Activated naive CD4-positive, alpha-beta T cell treated with anti-CD3 and anti-CD28 coated beads for 36 hours (primary cell): ENCODE results near the gene TAF8. TPM values are rescaled to one million over a fixed set of nuclear protein-coding genes. Genes with fewer than 3 reads are reported as not detected.
A peak's percentile ranks its signal among the peaks of the same experiment; 100 is the strongest.

Experiments used
- CTCF ChIA-PET: fragments of 350-600 bp; sonication (Branson Sonifier 250); formaldehyde crosslinking; loops from one replicate; lab custom pipeline; 2021; ENCODE audit warnings: antibody characterized with exemption; lab: Charles Lee
- DNase-seq: peaks from one replicate; pipeline ENCODE4 v3.0.0-alpha.2; 2020
- H3K27ac Mint-ChIP-seq: one replicate; pipeline ENCODE4 v1.8.0; 2021; ENCODE audit warnings: mild to moderate bottlenecking, mixed read lengths
- H3K27me3 Mint-ChIP-seq: one replicate; pipeline ENCODE4 v1.8.0; 2021; ENCODE audit warnings: low read depth, mixed read lengths
- H3K36me3 Mint-ChIP-seq: one replicate; pipeline ENCODE4 v1.8.0; 2021; ENCODE audit warnings: low read depth, mixed read lengths
- H3K4me1 Mint-ChIP-seq: one replicate; pipeline ENCODE4 v1.8.0; 2021; ENCODE audit warnings: low read depth, mixed read lengths
- H3K4me3 Mint-ChIP-seq: one replicate; pipeline ENCODE4 v1.8.0; 2021; ENCODE audit warnings: mild to moderate bottlenecking, moderate library complexity, mixed read lengths
- H3K9me3 Mint-ChIP-seq: one replicate; pipeline ENCODE4 v1.8.0; 2021; ENCODE audit warnings: mixed read lengths
- intact Hi-C: fragments of 100-400 bp; cut with micrococcal nuclease; formaldehyde crosslinking; loops from one replicate; pipeline ENCODE4 v1.15.1; 2023
- total RNA-seq, 2 experiments: library from RNA; stranded (reverse); gene quantifications; one replicate each; pipeline ENCODE4 v1.2.3, GENCODE V29; 2021

Gene TAF8
- total RNA-seq, 2 experiments from 2014 or later, result 67.3 to 68.5 TPM

GRCh38 chr6:42045538-42046460 is 4.5 kb upstream of the TAF8 start:
- DNase-seq, result peak; percentile 90
- intact Hi-C loops, result loop anchor here (2.0 to 10.0 kb wide), 5 partner anchors 151 to 1127 kb away; partner anchors contain the start of genes SRF and USP49
- no peaks in the 10 kb centered on the region for H3K27me3 Mint-ChIP-seq
- H3K27ac Mint-ChIP-seq, result peak overlapping the region; percentile 97
- H3K4me1 Mint-ChIP-seq, result peaks cover 79% of the 10 kb centered on the region
- CTCF ChIA-PET, result interaction anchor here (0.9 to 13.3 kb wide), 20 partner anchors 16 to 269 kb away, joined by 3 to 296 read pairs (median 10); partner anchors contain the start of genes BYSL, CCND3, MED20 and PRICKLE4
- peak overlapping the region; percentile 83 for H3K4me3 Mint-ChIP-seq
- peaks cover 2% of the 10 kb centered on the region for H3K36me3 Mint-ChIP-seq
- H3K9me3 Mint-ChIP-seq, result no peaks in the 10 kb centered on the region

GRCh38 chr6:42046464-42047212 is 3.7 kb upstream of the TAF8 start:
- Mint-ChIP-seq H3K4me1 (peaks cover 77% of the 10 kb centered on the region), H3K9me3 (no peaks in the 10 kb centered on the region), H3K4me3 (peak overlapping the region; percentile 83), H3K27ac (peak overlapping the region; percentile 97), H3K36me3 (peaks cover 7% of the 10 kb centered on the region), H3K27me3 (no peaks in the 10 kb centered on the region)
- intact Hi-C loops, result loop anchor here (5.0 to 10.0 kb wide), 4 partner anchors 342 to 1126 kb away; partner anchors contain the start of gene SRF
- no peak for DNase-seq
- CTCF ChIA-PET, result interaction anchor here (1.0 to 13.3 kb wide), 11 partner anchors 15 to 262 kb away, joined by 4 to 296 read pairs (median 18); partner anchors contain the start of genes BYSL, CCND3, MED20 and PRICKLE4

GRCh38 chr6:42047213-42047590 is 3.1 kb upstream of the TAF8 start:
- no peaks in the 10 kb centered on the region for H3K27me3 Mint-ChIP-seq
- DNase-seq, result no peak
- CTCF ChIA-PET, result interaction anchor here (0.6 to 13.3 kb wide), 10 partner anchors 18 to 263 kb away, joined by 4 to 296 read pairs (median 24); partner anchors contain the start of genes BYSL, CCND3, MED20 and PRICKLE4
- H3K4me3 Mint-ChIP-seq, result peak overlapping the region; percentile 83
- H3K4me1 Mint-ChIP-seq, result peaks cover 77% of the 10 kb centered on the region
- H3K9me3 Mint-ChIP-seq, result no peaks in the 10 kb centered on the region
- intact Hi-C loops, result loop anchor here (5.0 to 10.0 kb wide), 4 partner anchors 342 to 1125 kb away; partner anchors contain the start of gene SRF
- peaks cover 11% of the 10 kb centered on the region for H3K36me3 Mint-ChIP-seq
- peak overlapping the region; percentile 97 for H3K27ac Mint-ChIP-seq

GRCh38 chr6:42047790-42048405 is 2.4 kb upstream of the TAF8 start:
- H3K4me3 Mint-ChIP-seq, result peak overlapping the region; percentile 83
- DNase-seq, result peak; percentile 37
- peaks cover 75% of the 10 kb centered on the region for H3K4me1 Mint-ChIP-seq
- no peaks in the 10 kb centered on the region for H3K27me3 Mint-ChIP-seq
- peak overlapping the region; percentile 97 for H3K27ac Mint-ChIP-seq
- CTCF ChIA-PET, result interaction anchor here (0.6 to 13.3 kb wide), 9 partner anchors 18 to 263 kb away, joined by 3 to 296 read pairs (median 6); partner anchors contain the start of genes BYSL, CCND3, MED20 and PRICKLE4
- intact Hi-C loops, result loop anchor here (1.0 to 10.0 kb wide), 5 partner anchors 146 to 1124 kb away; partner anchors contain the start of gene SRF
- H3K9me3 Mint-ChIP-seq, result no peaks in the 10 kb centered on the region
- H3K36me3 Mint-ChIP-seq, result peaks cover 14% of the 10 kb centered on the region

- Mint-ChIP-seq H3K9me3 (no peaks in the 10 kb centered on the region), H3K36me3 (peaks cover 18% of the 10 kb centered on the region), H3K4me3 (peak overlapping the region; percentile 83), H3K27ac (peak overlapping the region; percentile 88), H3K27me3 (no peaks in the 10 kb centered on the region), H3K4me1 (peaks cover 73% of the 10 kb centered on the region)
- intact Hi-C loops, result loop anchor here (5.0 to 10.0 kb wide), 4 partner anchors 344 to 1123 kb away; partner anchors contain the start of gene SRF
- CTCF ChIA-PET, result interaction anchor here (0.6 to 13.3 kb wide), 9 partner anchors 10 to 400 kb away, joined by 3 to 296 read pairs (median 6); partner anchors contain the start of genes BYSL, CCND3, MED20 and PRICKLE4
- DNase-seq, result peak; percentile 39
Measured at GRCh38 chr6:42049116-42049809, 1.1 kb upstream of the TAF8 start.

GRCh38 chr6:42049948-42050296 is 402 bp upstream of the TAF8 start:
- peaks cover 67% of the 10 kb centered on the region for H3K4me1 Mint-ChIP-seq
- peak; percentile 78 for DNase-seq

GRCh38 chr6:42051268-42051653 is 937 bp downstream of the TAF8 start:
- peak overlapping the region; percentile 88 for H3K27ac Mint-ChIP-seq
- H3K4me3 Mint-ChIP-seq, result peak overlapping the region; percentile 83
- H3K9me3 Mint-ChIP-seq, result no peaks in the 10 kb centered on the region
- H3K27me3 Mint-ChIP-seq, result no peaks in the 10 kb centered on the region
- CTCF ChIA-PET, result interaction anchor here (0.6 to 13.3 kb wide), 8 partner anchors 8 to 267 kb away, joined by 3 to 296 read pairs (median 5); partner anchors contain the start of genes CCND3, PRICKLE4 and TOMM6
- peaks cover 30% of the 10 kb centered on the region for H3K36me3 Mint-ChIP-seq
- intact Hi-C loops, result no loop called here
- peak; percentile 12 for DNase-seq
- H3K4me1 Mint-ChIP-seq, result peaks cover 58% of the 10 kb centered on the region

More at GRCh38 chr6:42049948-42050296, 402 bp upstream of the TAF8 start:
- Mint-ChIP-seq H3K4me3 (peak overlapping the region; percentile 83), H3K9me3 (no peaks in the 10 kb centered on the region), H3K27me3 (no peaks in the 10 kb centered on the region), H3K36me3 (peaks cover 21% of the 10 kb centered on the region), H3K27ac (peak overlapping the region; percentile 88)
- CTCF ChIA-PET, result interaction anchor here (0.6 to 13.3 kb wide), 7 partner anchors 54 to 399 kb away, joined by 3 to 296 read pairs (median 18); partner anchors contain the start of genes BYSL, CCND3, MED20 and PRICKLE4
- intact Hi-C loops, result loop anchor here (1.0 to 10.0 kb wide), 8 partner anchors 54 to 1122 kb away; partner anchors contain the start of genes BYSL, MED20, SRF and TFEB

GRCh38 chr6:42053601-42054000 is 3.3 kb downstream of the TAF8 start:
- intact Hi-C loops, result no loop called here

GRCh38 chr6:42059743-42060142 is 9.4 kb downstream of the TAF8 start:
- Mint-ChIP-seq H3K9me3 (no peaks in the 10 kb centered on the region), H3K36me3 (peaks cover 58% of the 10 kb centered on the region), H3K27me3 (no peaks in the 10 kb centered on the region), H3K4me1 (peaks cover 5% of the 10 kb centered on the region), H3K27ac (no peak overlapping the region), H3K4me3 (no peak overlapping the region)
- no peak for DNase-seq
- CTCF ChIA-PET, result no interaction called here
- intact Hi-C loops, result no loop called here

More at GRCh38 chr6:42053601-42054000, 3.3 kb downstream of the TAF8 start:
- Mint-ChIP-seq H3K27ac (no peak overlapping the region), H3K4me1 (peaks cover 41% of the 10 kb centered on the region), H3K4me3 (no peak overlapping the region), H3K27me3 (no peaks in the 10 kb centered on the region), H3K36me3 (peaks cover 41% of the 10 kb centered on the region), H3K9me3 (no peaks in the 10 kb centered on the region)
- CTCF ChIA-PET, result interaction anchor here (0.9 to 1.1 kb wide), 3 partner anchors 16 to 207 kb away, joined by 3 to 4 read pairs (median 3); no protein-coding TSS in a partner anchor
- DNase-seq, result no peak

GRCh38 chr6:42066156-42066675 is 15.9 kb downstream of the TAF8 start:
- DNase-seq, result no peak
- intact Hi-C loops, result no loop called here
- H3K27ac Mint-ChIP-seq, result no peak overlapping the region
- H3K27me3 Mint-ChIP-seq, result no peaks in the 10 kb centered on the region
- CTCF ChIA-PET, result interaction anchor here (1.1 to 2.2 kb wide), 3 partner anchors 21 to 290 kb away, joined by 3 to 9 read pairs (median 4); no protein-coding TSS in a partner anchor
- H3K4me3 Mint-ChIP-seq, result no peak overlapping the region
- no peaks in the 10 kb centered on the region for H3K9me3 Mint-ChIP-seq
- H3K4me1 Mint-ChIP-seq, result no peaks in the 10 kb centered on the region
- peaks cover 17% of the 10 kb centered on the region for H3K36me3 Mint-ChIP-seq
